Nucleus accumbens (tissue), 56 donors: ENCODE measurements around the gene PPP2R2C.

Source experiments
- DNase-seq, 56 donors: peaks; one replicate each; lab custom pipeline; 2025; lab: John Stamatoyannopoulos, UW

The PPP2R2C gene

GRCh38 chr4:6409381-6409780 is 63.0 kb downstream of the PPP2R2C start:
- no peak for DNase-seq

- peak in 1 of 56 donors; percentile 24 for DNase-seq
Measured at GRCh38 chr4:6408263-6408662, 64.2 kb downstream of the PPP2R2C start.

- DNase-seq = no peak
Measured at GRCh38 chr4:6405397-6405706, 67.1 kb downstream of the PPP2R2C start.

- DNase-seq = no peak
Measured at GRCh38 chr4:6404611-6405396, 67.6 kb downstream of the PPP2R2C start.

GRCh38 chr4:6403400-6403685 is 69.1 kb downstream of the PPP2R2C start:
- no peak for DNase-seq

GRCh38 chr4:6402566-6403399 is 69.6 kb downstream of the PPP2R2C start:
- DNase-seq = no peak

GRCh38 chr4:6401797-6402196 is 70.6 kb downstream of the PPP2R2C start:
- no peak for DNase-seq

GRCh38 chr4:6396696-6397236 is 75.6 kb downstream of the PPP2R2C start:
- no peak for DNase-seq

GRCh38 chr4:6395466-6396228 is 76.8 kb downstream of the PPP2R2C start:
- DNase-seq = no peak

GRCh38 chr4:6394671-6395081 is 77.7 kb downstream of the PPP2R2C start:
- no peak for DNase-seq

- no peak for DNase-seq
Measured at GRCh38 chr4:6393544-6394475, 78.6 kb downstream of the PPP2R2C start.

GRCh38 chr4:6393066-6393465 is 79.3 kb downstream of the PPP2R2C start:
- DNase-seq = no peak

- no peak for DNase-seq
Measured at GRCh38 chr4:6392407-6392806, 80.0 kb downstream of the PPP2R2C start.

- DNase-seq = no peak
Measured at GRCh38 chr4:6391852-6392188, 80.6 kb downstream of the PPP2R2C start.

- no peak for DNase-seq
Measured at GRCh38 chr4:6391186-6391851, 81.1 kb downstream of the PPP2R2C start.

- DNase-seq = peak in 26 of 56 donors; percentile 11 to 80 (median 34)
Measured at GRCh38 chr4:6390356-6390755, 82.1 kb downstream of the PPP2R2C start.

- DNase-seq = no peak
Measured at GRCh38 chr4:6389142-6389825, 83.1 kb downstream of the PPP2R2C start.

- peak in 1 of 56 donors; percentile 27 for DNase-seq
Measured at GRCh38 chr4:6388713-6389112, 83.7 kb downstream of the PPP2R2C start.

- DNase-seq = no peak
Measured at GRCh38 chr4:6387946-6388345, 84.5 kb downstream of the PPP2R2C start.
